ENCODE results near the gene MMGT1.
"Not testable (repeated sequence)": the region's sequence is repeated elsewhere in the genome, so short reads cannot be mapped to it uniquely, and the experiment has no call there.

MMGT1 gene

DNA sequence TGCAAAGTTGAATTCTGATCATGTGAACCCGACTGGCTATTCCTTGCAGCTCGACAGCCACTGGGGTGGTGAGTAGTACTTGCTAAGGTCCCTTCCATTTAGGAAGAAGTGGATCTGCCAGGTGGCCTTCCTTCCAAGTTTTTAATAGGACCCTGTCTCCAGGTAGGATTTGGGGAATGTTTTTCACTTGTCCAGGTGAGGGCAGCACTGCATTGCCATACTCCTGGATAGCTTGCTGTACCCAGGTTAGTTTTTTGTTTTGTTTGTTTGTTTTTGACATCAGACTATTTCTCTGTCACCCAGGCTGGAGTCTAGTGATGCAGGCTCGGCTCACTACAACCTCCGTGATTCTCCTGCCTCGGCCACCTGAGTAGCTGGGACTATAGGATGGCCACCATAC lies 50.4 kb downstream of the MMGT1 start:
- Histone ChIP-seq H3K9me3 (ENCODE audit: low read length) (no peaks in the 10 kb centered on the region), H3K27ac (ENCODE audit: low read depth, low read length) (no peak overlapping the region), H3K9ac (ENCODE audit: low read length) (no peak overlapping the region), H3K36me3 (ENCODE audit: insufficient read depth, low read length) (no peaks in the 10 kb centered on the region), H3K27me3 (ENCODE audit: control insufficient read depth in 1 of 2, insufficient read depth in 2 of 2, low read length in 2 of 2) (no peaks in the 10 kb centered on the region), H3K4me1 (ENCODE audit: insufficient read depth, low read length) (no peaks in the 10 kb centered on the region), H3K4me3 (ENCODE audit: low read depth in 1 of 2, low read length in 2 of 2) (no peak overlapping the region)

DNA sequence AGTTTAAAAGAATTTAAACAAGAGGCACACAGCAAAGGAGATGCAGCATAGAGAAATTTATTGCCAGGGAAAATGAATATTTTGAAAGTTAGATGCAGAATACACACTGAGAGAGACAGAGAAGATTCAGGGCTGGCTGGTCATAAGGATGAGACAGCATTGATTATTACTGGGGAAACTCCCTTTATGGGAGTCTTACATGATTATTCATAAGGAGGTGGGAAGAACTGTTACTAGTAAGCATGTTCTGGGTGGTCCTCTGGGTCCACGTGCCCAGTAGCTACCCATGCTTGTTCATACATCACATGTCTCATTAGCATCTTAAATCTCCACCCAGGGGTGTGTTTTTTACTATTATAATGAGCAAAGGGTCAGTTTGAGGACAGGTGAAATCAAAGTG lies 53.3 kb downstream of the MMGT1 start:
- H3K27me3 ChIP-seq (ENCODE audit: control insufficient read depth in 1 of 2, insufficient read depth in 2 of 2, low read length in 2 of 2); H3K27ac ChIP-seq (ENCODE audit: low read depth, low read length); H3K4me3 ChIP-seq (ENCODE audit: low read depth in 1 of 2, low read length in 2 of 2); H3K9ac ChIP-seq (ENCODE audit: low read length); H3K9me3 ChIP-seq (ENCODE audit: low read length); H3K36me3 ChIP-seq (ENCODE audit: insufficient read depth, low read length); H3K4me1 ChIP-seq (ENCODE audit: insufficient read depth, low read length): not testable (repeated sequence)

DNA sequence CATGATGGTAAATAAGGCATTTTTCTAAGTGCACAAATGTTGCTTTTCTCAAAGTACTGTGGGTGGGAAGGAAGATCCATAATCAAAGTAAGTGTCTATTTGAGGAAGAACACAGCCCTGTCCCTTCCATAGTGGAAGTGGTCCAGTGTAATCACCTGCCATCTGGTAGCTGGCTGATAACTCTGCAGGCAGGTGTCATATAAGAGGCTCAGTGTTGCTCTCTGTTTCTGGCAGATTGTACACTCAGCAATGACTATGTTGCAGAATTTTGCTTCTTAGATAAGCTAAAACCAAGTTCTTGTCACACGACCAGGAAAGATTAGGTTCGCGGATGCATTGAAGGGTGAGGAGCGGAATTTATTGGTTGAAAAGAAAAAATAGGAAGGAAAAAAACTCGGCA lies 59.4 kb downstream of the MMGT1 start:
- peaks cover 0 to 5% of the 10 kb centered on the region in 2 donors for H3K27me3 ChIP-seq (ENCODE audit: control insufficient read depth in 1 of 2, insufficient read depth in 2 of 2, low read length in 2 of 2)
- H3K9me3 ChIP-seq (ENCODE audit: low read length), result no peaks in the 10 kb centered on the region

More for the DNA sequence above, 59.4 kb downstream of the MMGT1 start:
- Histone ChIP-seq H3K4me1 (ENCODE audit: insufficient read depth, low read length) (no peaks in the 10 kb centered on the region), H3K9ac (ENCODE audit: low read length) (no peak overlapping the region), H3K27ac (ENCODE audit: low read depth, low read length) (no peak overlapping the region), H3K36me3 (ENCODE audit: insufficient read depth, low read length) (no peaks in the 10 kb centered on the region), H3K4me3 (ENCODE audit: low read depth in 1 of 2, low read length in 2 of 2) (no peak overlapping the region)
